K562 (cell line): Measurements from ENCODE around the gene CCDC144A. TPM values are rescaled to one million over a fixed set of nuclear protein-coding genes. Genes with fewer than 3 reads are reported as not detected.
A peak's percentile ranks its signal among the peaks of the same experiment; 100 is the strongest.

Experiments
- BCOR ChIP-seq: fragments of 450-650 bp; IDR thresholded peaks from 2 replicates; pipeline ENCODE4 v1.6.1; 2016
- CCAR2 ChIP-seq: fragments of 200-400 bp; formaldehyde crosslinking; IDR thresholded peaks from 2 replicates; pipeline ENCODE4 v1.6.1; 2017; ENCODE audit warnings: mild to moderate bottlenecking, low read depth, low read length
- DIDO1 ChIP-seq: fragments of 450-650 bp; IDR thresholded peaks from 2 replicates; pipeline ENCODE4 v1.6.1; 2016; ENCODE audit warnings: low read depth, missing biosample characterization, missing genetic modification characterization
- EGR1 ChIP-seq: fragments of 450-650 bp; conservative IDR thresholded peaks from 2 replicates; pipeline ENCODE4 v1.6.1; 2017; ENCODE audit warnings: mild to moderate bottlenecking
- ETS1 ChIP-seq: conservative IDR thresholded peaks from 2 replicates; pipeline ENCODE4 v1.6.1; 2011; ENCODE audit warnings: low read depth, mild to moderate bottlenecking, low read length; ENCODE audit not compliant: control insufficient read depth
- FOXJ3 ChIP-seq: sonication (generic); formaldehyde crosslinking; IDR thresholded peaks from 2 replicates; pipeline ENCODE4 v1.4.0; 2020; ENCODE audit warnings: mild to moderate bottlenecking, missing genetic modification reagents
- FOXP4 ChIP-seq: sonication (generic); formaldehyde crosslinking; IDR thresholded peaks from 2 replicates; pipeline ENCODE4 v1.8.0; 2022; ENCODE audit warnings: mild to moderate bottlenecking, missing genetic modification reagents, borderline replicate concordance
- JUND ChIP-seq, 2 experiments: IDR thresholded peaks; 2 replicates in 1 of 2; 3 replicates in 1 of 2; pipeline ENCODE4 v1.6.1; 2011; ENCODE audit warnings: borderline replicate concordance in 2 of 2, low read depth in 2 of 2, low read length in 2 of 2, improper control_type of control experiment in 1 of 2, missing biosample characterization in 1 of 2, missing genetic modification characterization in 1 of 2, missing genetic modification reagents in 1 of 2
- KLF13 ChIP-seq: fragments of 450-650 bp; IDR thresholded peaks from 2 replicates; pipeline ENCODE4 v1.6.1; 2016; ENCODE audit warnings: missing genetic modification characterization, low read depth, mild to moderate bottlenecking, missing compliant biosample characterization, moderate library complexity, borderline replicate concordance
- KLF16 ChIP-seq: IDR thresholded peaks from 2 replicates; pipeline ENCODE4 v1.6.1; 2016; ENCODE audit warnings: antibody characterized with exemption
- L3MBTL2 ChIP-seq: fragments of 450-650 bp; IDR thresholded peaks from 2 replicates; pipeline ENCODE4 v1.6.1; 2016; ENCODE audit warnings: mild to moderate bottlenecking, moderate library complexity
- MXD1 ChIP-seq: fragments of 250-450 bp; sonication (Bioruptor Pico); IDR thresholded peaks from 2 replicates; pipeline ENCODE4 v1.8.0; 2021; ENCODE audit warnings: borderline replicate concordance, mild to moderate bottlenecking, moderate library complexity; ENCODE audit not compliant: poor library complexity, severe bottlenecking
- PURB ChIP-seq: sonication (generic); formaldehyde crosslinking; IDR thresholded peaks from 2 replicates; pipeline ENCODE4 v1.9.0; 2021; ENCODE audit warnings: low read depth, mild to moderate bottlenecking, missing genetic modification reagents
- RB1 ChIP-seq: fragments of 450-650 bp; IDR thresholded peaks from 2 replicates; pipeline ENCODE4 v1.6.1; 2017; ENCODE audit warnings: low read depth, mild to moderate bottlenecking
- SIN3A ChIP-seq, 2 experiments: fragments of 150-350 bp in 1 of 2; IDR thresholded peaks; 2 replicates each; pipeline ENCODE4 v1.6.1; 2011 to 2016; ENCODE audit warnings: borderline replicate concordance in 2 of 2, low read depth in 2 of 2, low read length in 2 of 2, mild to moderate bottlenecking in 2 of 2, moderate library complexity in 2 of 2; ENCODE audit not compliant: control insufficient read depth in 1 of 2
- SIRT6 ChIP-seq: IDR thresholded peaks from one replicate; pipeline ENCODE4 v1.6.1; 2012; ENCODE audit warnings: low read depth, mild to moderate bottlenecking, control low read depth, inconsistent platforms, low read length, moderate library complexity
- SMARCB1 ChIP-seq: IDR thresholded peaks from 2 replicates; pipeline ENCODE4 v1.6.1; 2011; ENCODE audit warnings: improper control_type of control experiment, low read depth; ENCODE audit not compliant: insufficient read length
- SP2 ChIP-seq: IDR thresholded peaks from 2 replicates; pipeline ENCODE4 v1.6.1; 2011; ENCODE audit warnings: mild to moderate bottlenecking, low read depth, low read length, moderate library complexity; ENCODE audit not compliant: poor library complexity, severe bottlenecking; ENCODE audit errors: extremely low read depth
- SPI1 ChIP-seq: IDR thresholded peaks from 2 replicates; pipeline ENCODE4 v1.6.1; 2011; ENCODE audit warnings: low read depth, low read length, control low read depth, borderline replicate concordance
- ZNF212 ChIP-seq: fragments of 450-650 bp; formaldehyde crosslinking; IDR thresholded peaks from 2 replicates; pipeline ENCODE4 v1.4.0; 2020; ENCODE audit warnings: mild to moderate bottlenecking
- ZNF277 ChIP-seq: fragments of 250-450 bp; sonication (Bioruptor Pico); IDR thresholded peaks from 2 replicates; pipeline ENCODE4 v1.8.0; 2022; ENCODE audit warnings: inconsistent platforms, mild to moderate bottlenecking, moderate library complexity, borderline replicate concordance
- ZNF695 ChIP-seq: fragments of 450-650 bp; formaldehyde crosslinking; IDR thresholded peaks from 2 replicates; pipeline ENCODE4 v1.4.0; 2020; ENCODE audit warnings: mild to moderate bottlenecking, moderate library complexity
- ZZZ3 ChIP-seq: fragments of 450-650 bp; IDR thresholded peaks from 2 replicates; pipeline ENCODE4 v1.6.1; 2016; ENCODE audit warnings: antibody characterized with exemption, mild to moderate bottlenecking, moderate library complexity
- polyA plus RNA-seq, 8 experiments: library from polyadenylated mRNA; depleted of rRNA in 4 of 8; stranded (reverse) in 5 of 8; unstranded in 3 of 8; fragments of >200 nt; fragmentation: Nextera tagmentation in 2 of 8; fragmentation: Illumina TruSeq in 1 of 8; extraction: Ambion mirVana in 2 of 8; extraction: Trizol in 1 of 8; gene quantifications; 2 replicates each; pipeline versions ENCODE4 v1.2.1 to v1.2.3, GENCODE V29; 2011 to 2014; ENCODE audit warnings: inconsistent platforms in 1 of 8, missing spikeins in 1 of 8
- total RNA-seq, 7 experiments: library from RNA; depleted of rRNA in 6 of 7; stranded (reverse); fragments of >200 nt in 6 of 7; fragmentation: Illumina TruSeq in 2 of 7; extraction: Trizol in 2 of 7; gene quantifications; 2 replicates each; pipeline versions ENCODE4 v1.2.1 to v1.2.3, GENCODE V29; 2011 to 2021; ENCODE audit warnings: low replicate concordance in 1 of 7

CCDC144A gene
- total and polyA plus RNA-seq, 9 of the 15 experiments (the other 6 are each of a cell fraction or from before 2014, with no cell fraction given) = 0.03 to 0.76 (median 0.36) TPM

GRCh38 chr17:16653367-16654041 lies 36.5 kb upstream of the CCDC144A start, which contains the start of gene ZNF624 (continued):
- TF ChIP-seq FOXP4 (CRISPR knock-in tag) = no peak
- no peak for TF ChIP-seq KLF16
- TF ChIP-seq JUND (IDR thresholded peaks at IDR 0.05; ENCODE audit: borderline replicate concordance, low read depth, low read length) = no peak
- no peak; the same call in 2 of the 3 replicates for TF ChIP-seq JUND (tag; IDR thresholded peaks at IDR 0.05; ENCODE audit: borderline replicate concordance, low read depth, low read length)
- TF ChIP-seq ZZZ3 = no peak
- TF ChIP-seq CCAR2 = no peak
- TF ChIP-seq BCOR = no peak
- no peak for TF ChIP-seq ZNF277
- peak; percentile 69; the same call in 1 of the 2 replicates for TF ChIP-seq ETS1
- TF ChIP-seq L3MBTL2 = peak; percentile 78; the same call in 1 of the 2 replicates
- TF ChIP-seq EGR1 = peak; percentile 57
- TF ChIP-seq KLF13 (tag) = peak; percentile 89
- TF ChIP-seq RB1 = peak; percentile 52; the same call in 1 of the 2 replicates
- TF ChIP-seq SMARCB1 = no peak
- TF ChIP-seq PURB = no peak
- TF ChIP-seq SP2 = no peak
- no peak for TF ChIP-seq DIDO1 (tag)
- no peak for TF ChIP-seq ZNF695 (CRISPR knock-in tag)
- no peak for TF ChIP-seq ZNF212 (CRISPR knock-in tag)
- TF ChIP-seq SIRT6 = no peak
- TF ChIP-seq SIN3A (IDR thresholded peaks at IDR 0.05; ENCODE audit: borderline replicate concordance in 2 of 2, control insufficient read depth in 1 of 2, low read depth in 2 of 2, low read length in 2 of 2) = 0 out of 4 replicates have a peak, but pooled peaks of 1 of the 2 experiments have one; percentile 48
- no peak for TF ChIP-seq SPI1
- no peak for TF ChIP-seq MXD1
- TF ChIP-seq FOXJ3 = no peak
